ENCODE measurements around the gene NLRC5. TPM values are rescaled to one million over a fixed set of nuclear protein-coding genes. Genes with fewer than 3 reads are reported as not detected.

NLRC5 gene
- total RNA-seq, 3 donors from 2014 or later: 18.4 to 34.4 (median 24.1) TPM

GRCh38 chr16:56974549-56975300 is 14.6 kb upstream of the NLRC5 start:
- Histone ChIP-seq H3K4me1 (no peaks in the 10 kb centered on the region), H3K4me3 (no peak overlapping the region), H3K9me3 (no peaks in the 10 kb centered on the region), H3K27ac (no peak overlapping the region), H3K27me3 (no peaks in the 10 kb centered on the region), H3K36me3 (no peaks in the 10 kb centered on the region)
- TF ChIP-seq POLR2AphosphoS5 (IDR thresholded peaks at IDR 0.05) (no peak), CTCF (IDR thresholded peaks at IDR 0.05) (no peak), POLR2A (IDR thresholded peaks at IDR 0.05) (no peak)
- DNase-seq (ENCODE audit: low spot score in 2 of 2): no peak
- intact Hi-C loops (cut with DNase I; ENCODE audit: low total_unique reads): no loop called here

- intact Hi-C loops (cut with DNase I; ENCODE audit: low total_unique reads): no loop called here
- H3K4me3 ChIP-seq: no peak overlapping the region
- H3K4me1 ChIP-seq: no peaks in the 10 kb centered on the region
- TF ChIP-seq POLR2AphosphoS5 (IDR thresholded peaks at IDR 0.05): no peak
- no peak for TF ChIP-seq POLR2A (IDR thresholded peaks at IDR 0.05)
- TF ChIP-seq CTCF (IDR thresholded peaks at IDR 0.05): no peak
- DNase-seq (ENCODE audit: low spot score in 2 of 2): no peak
- no peaks in the 10 kb centered on the region for H3K36me3 ChIP-seq
- no peaks in the 10 kb centered on the region for H3K9me3 ChIP-seq
- H3K27ac ChIP-seq: no peak overlapping the region
- no peaks in the 10 kb centered on the region for H3K27me3 ChIP-seq
Measured at GRCh38 chr16:56975714-56976113, 13.6 kb upstream of the NLRC5 start.

DNA sequence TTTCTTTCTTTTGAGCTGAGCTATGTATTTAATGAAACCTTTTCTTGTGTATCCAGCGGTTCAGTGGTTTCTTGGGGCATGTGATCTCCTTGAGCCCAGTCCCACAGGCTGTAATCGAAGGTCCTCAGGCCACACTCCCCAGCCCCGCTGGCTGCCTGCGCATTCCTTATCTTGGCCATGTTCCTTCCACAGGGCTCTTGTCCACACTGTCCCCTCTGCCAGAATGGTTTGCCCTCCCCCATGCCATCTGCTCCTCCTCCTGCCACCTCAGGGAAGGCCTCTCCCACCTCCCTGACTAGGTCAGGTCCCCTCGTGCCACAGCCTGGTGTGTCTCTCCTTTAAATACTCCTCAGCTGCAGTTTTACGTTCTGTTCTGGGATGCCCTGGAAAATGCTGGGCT is 12.1 kb upstream of the NLRC5 start:
- Histone ChIP-seq H3K27ac (no peak overlapping the region), H3K4me3 (no peak overlapping the region), H3K27me3 (no peaks in the 10 kb centered on the region), H3K36me3 (no peaks in the 10 kb centered on the region), H3K9me3 (no peaks in the 10 kb centered on the region), H3K4me1 (no peaks in the 10 kb centered on the region)
- DNase-seq (ENCODE audit: low spot score in 2 of 2): no peak
- intact Hi-C loops (cut with DNase I; ENCODE audit: low total_unique reads): no loop called here
- TF ChIP-seq POLR2AphosphoS5 (IDR thresholded peaks at IDR 0.05) (no peak), POLR2A (IDR thresholded peaks at IDR 0.05) (no peak), CTCF (IDR thresholded peaks at IDR 0.05) (no peak)

- H3K9me3 ChIP-seq: no peaks in the 10 kb centered on the region
- H3K4me1 ChIP-seq: no peaks in the 10 kb centered on the region
- no peak for TF ChIP-seq POLR2A (IDR thresholded peaks at IDR 0.05)
- no peak for TF ChIP-seq CTCF (IDR thresholded peaks at IDR 0.05)
- TF ChIP-seq POLR2AphosphoS5 (IDR thresholded peaks at IDR 0.05): no peak
- no peak overlapping the region for H3K4me3 ChIP-seq
- no peaks in the 10 kb centered on the region for H3K36me3 ChIP-seq
- no peak overlapping the region for H3K27ac ChIP-seq
- DNase-seq (ENCODE audit: low spot score in 2 of 2): no peak
- no peaks in the 10 kb centered on the region for H3K27me3 ChIP-seq
- intact Hi-C loops (cut with DNase I; ENCODE audit: low total_unique reads): no loop called here
Measured at GRCh38 chr16:56977823-56978430, 11.4 kb upstream of the NLRC5 start.

- no peak for TF ChIP-seq POLR2A (IDR thresholded peaks at IDR 0.05)
- TF ChIP-seq CTCF (IDR thresholded peaks at IDR 0.05): no peak
- no peak for TF ChIP-seq POLR2AphosphoS5 (IDR thresholded peaks at IDR 0.05)
- no peaks in the 10 kb centered on the region for H3K27me3 ChIP-seq
- H3K4me1 ChIP-seq: no peaks in the 10 kb centered on the region
- H3K4me3 ChIP-seq: no peak overlapping the region
- no peak overlapping the region for H3K27ac ChIP-seq
- intact Hi-C loops (cut with DNase I; ENCODE audit: low total_unique reads): no loop called here
- no peaks in the 10 kb centered on the region for H3K9me3 ChIP-seq
- no peaks in the 10 kb centered on the region for H3K36me3 ChIP-seq
- DNase-seq (ENCODE audit: low spot score in 2 of 2): no peak
Measured at GRCh38 chr16:56980201-56980535, 9.2 kb upstream of the NLRC5 start.
